Activated naive CD4-positive, alpha-beta T cell treated with anti-CD3 and anti-CD28 coated beads for 36 hours (primary cell): ENCODE data around the gene PDE9A. TPM values are rescaled to one million over a fixed set of nuclear protein-coding genes. Genes with fewer than 3 reads are reported as not detected.
A peak's percentile ranks its signal among the peaks of the same experiment; 100 is the strongest.

Experiments used
- CTCF ChIA-PET: fragments of 350-600 bp; sonication (Branson Sonifier 250); formaldehyde crosslinking; loops from one replicate; lab custom pipeline; 2021; ENCODE audit warnings: antibody characterized with exemption; lab: Charles Lee
- DNase-seq: peaks from one replicate; pipeline ENCODE4 v3.0.0-alpha.2; 2020
- H3K27ac Mint-ChIP-seq: one replicate; pipeline ENCODE4 v1.8.0; 2021; ENCODE audit warnings: mild to moderate bottlenecking, mixed read lengths
- H3K27me3 Mint-ChIP-seq: one replicate; pipeline ENCODE4 v1.8.0; 2021; ENCODE audit warnings: low read depth, mixed read lengths
- H3K36me3 Mint-ChIP-seq: one replicate; pipeline ENCODE4 v1.8.0; 2021; ENCODE audit warnings: low read depth, mixed read lengths
- H3K4me1 Mint-ChIP-seq: one replicate; pipeline ENCODE4 v1.8.0; 2021; ENCODE audit warnings: low read depth, mixed read lengths
- H3K4me3 Mint-ChIP-seq: one replicate; pipeline ENCODE4 v1.8.0; 2021; ENCODE audit warnings: mild to moderate bottlenecking, moderate library complexity, mixed read lengths
- H3K9me3 Mint-ChIP-seq: one replicate; pipeline ENCODE4 v1.8.0; 2021; ENCODE audit warnings: mixed read lengths
- intact Hi-C: fragments of 100-400 bp; cut with micrococcal nuclease; formaldehyde crosslinking; loops from one replicate; pipeline ENCODE4 v1.15.1; 2023
- total RNA-seq, 2 experiments: library from RNA; stranded (reverse); gene quantifications; one replicate each; pipeline ENCODE4 v1.2.3, GENCODE V29; 2021

PDE9A gene
- total RNA-seq, 2 experiments from 2014 or later: 6.3 to 7.4 TPM

DNA sequence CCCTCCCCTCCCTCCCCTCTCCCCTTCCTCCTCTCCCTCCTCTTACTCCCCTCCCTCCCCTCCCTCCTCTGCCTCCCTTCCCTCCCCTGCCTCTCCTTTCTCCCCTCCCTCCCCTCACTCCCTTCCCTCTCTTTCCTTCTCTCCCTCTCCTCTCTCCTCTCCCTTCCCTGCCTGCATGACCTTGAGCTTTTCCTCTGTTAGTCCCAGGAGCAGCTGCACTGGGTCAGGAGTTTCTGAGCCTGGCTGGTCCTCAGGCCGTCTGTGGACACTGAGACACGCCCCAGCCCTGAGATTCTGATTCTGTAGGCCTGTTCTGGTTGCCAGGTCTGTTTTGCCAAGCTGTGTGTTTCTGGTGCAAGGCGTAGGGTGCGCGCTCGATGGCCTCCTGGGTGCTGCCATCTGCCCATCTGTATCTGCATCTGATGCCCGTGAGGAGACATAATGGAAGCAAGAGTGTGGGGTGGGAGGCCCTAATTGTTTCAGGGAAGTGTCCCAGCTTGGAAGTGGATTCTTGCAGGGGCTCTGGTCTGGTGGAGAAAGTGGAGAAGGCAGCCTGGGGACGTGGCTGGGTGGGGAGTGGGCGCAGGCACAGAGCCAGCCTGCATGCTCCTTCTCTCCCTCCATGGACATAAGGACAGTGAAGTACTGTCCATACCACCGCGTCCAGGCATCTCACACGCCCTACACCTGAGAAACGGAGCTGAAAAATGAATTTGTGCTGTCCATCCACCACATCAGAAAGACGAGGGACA is 128.7 kb downstream of the PDE9A start:
- CTCF ChIA-PET: interaction anchor here (2.0 kb wide), 1 partner anchor 189 kb away, joined by 8 read pairs; no protein-coding TSS in a partner anchor
- DNase-seq: no peak
- Mint-ChIP-seq H3K4me1 (peaks cover 41% of the 10 kb centered on the region), H3K9me3 (no peaks in the 10 kb centered on the region), H3K36me3 (no peaks in the 10 kb centered on the region), H3K4me3 (no peak overlapping the region), H3K27ac (no peak overlapping the region), H3K27me3 (peaks cover 3% of the 10 kb centered on the region)
- intact Hi-C loops: loop anchor here (10.0 kb wide), 1 partner anchor 97 kb away; no protein-coding TSS in a partner anchor

- Mint-ChIP-seq H3K36me3 (no peaks in the 10 kb centered on the region), H3K9me3 (no peaks in the 10 kb centered on the region), H3K27me3 (peaks cover 3% of the 10 kb centered on the region), H3K4me1 (peaks cover 41% of the 10 kb centered on the region), H3K27ac (peak overlapping the region; percentile 95), H3K4me3 (no peak overlapping the region)
- CTCF ChIA-PET: no interaction called here
- no peak for DNase-seq
- intact Hi-C loops: loop anchor here (10.0 kb wide), 1 partner anchor 98 kb away; no protein-coding TSS in a partner anchor
Measured at GRCh38 chr21:42782723-42783242, 129.4 kb downstream of the PDE9A start.

GRCh38 chr21:42784276-42784675 is 130.9 kb downstream of the PDE9A start:
- DNase-seq: peak; percentile 26
- H3K27me3 Mint-ChIP-seq: peaks cover 3% of the 10 kb centered on the region
- peak overlapping the region; percentile 77 for H3K4me3 Mint-ChIP-seq
- H3K36me3 Mint-ChIP-seq: no peaks in the 10 kb centered on the region
- H3K4me1 Mint-ChIP-seq: peaks cover 41% of the 10 kb centered on the region
- CTCF ChIA-PET: no interaction called here
- H3K9me3 Mint-ChIP-seq: no peaks in the 10 kb centered on the region
- intact Hi-C loops: loop anchor here (2.0 to 10.0 kb wide), 2 partner anchors 37 to 99 kb away; no protein-coding TSS in a partner anchor
- H3K27ac Mint-ChIP-seq: peak overlapping the region; percentile 95

GRCh38 chr21:42784896-42785451 is 131.6 kb downstream of the PDE9A start:
- H3K27me3 Mint-ChIP-seq: peaks cover 3% of the 10 kb centered on the region
- DNase-seq: no peak
- H3K27ac Mint-ChIP-seq: peak overlapping the region; percentile 68
- H3K4me1 Mint-ChIP-seq: peaks cover 41% of the 10 kb centered on the region
- CTCF ChIA-PET: no interaction called here
- H3K4me3 Mint-ChIP-seq: peak overlapping the region; percentile 47
- no peaks in the 10 kb centered on the region for H3K36me3 Mint-ChIP-seq
- intact Hi-C loops: loop anchor here (2.0 to 10.0 kb wide), 2 partner anchors 38 to 100 kb away; no protein-coding TSS in a partner anchor
- no peaks in the 10 kb centered on the region for H3K9me3 Mint-ChIP-seq

- intact Hi-C loops: loop anchor here (2.0 to 10.0 kb wide), 2 partner anchors 39 to 101 kb away; no protein-coding TSS in a partner anchor
- no peak for DNase-seq
- H3K4me1 Mint-ChIP-seq: peaks cover 37% of the 10 kb centered on the region
- no peaks in the 10 kb centered on the region for H3K9me3 Mint-ChIP-seq
- H3K27me3 Mint-ChIP-seq: no peaks in the 10 kb centered on the region
- no peak overlapping the region for H3K4me3 Mint-ChIP-seq
- CTCF ChIA-PET: no interaction called here
- H3K27ac Mint-ChIP-seq: no peak overlapping the region
- no peaks in the 10 kb centered on the region for H3K36me3 Mint-ChIP-seq
Measured at GRCh38 chr21:42785666-42786427, 132.4 kb downstream of the PDE9A start.

DNA sequence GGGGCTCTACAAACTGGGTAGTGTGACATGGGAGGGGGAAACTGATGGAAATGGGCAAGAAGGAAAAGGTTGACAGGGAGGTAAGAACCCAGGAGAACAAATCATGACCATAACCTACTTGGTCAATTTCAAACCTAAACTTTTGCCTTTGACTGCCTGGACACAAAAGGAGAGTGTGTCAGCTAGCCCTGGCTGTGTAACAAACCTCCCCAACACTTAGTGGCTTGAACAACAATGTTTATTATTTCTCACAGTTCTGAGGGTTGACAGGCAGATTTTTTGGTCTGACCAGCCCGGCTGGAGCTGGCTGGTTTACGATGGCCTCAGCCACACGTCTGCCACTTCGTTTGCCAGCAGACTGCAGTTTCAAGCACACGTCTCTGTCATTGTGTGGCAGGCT is 133.5 kb downstream of the PDE9A start:
- H3K36me3 Mint-ChIP-seq: no peaks in the 10 kb centered on the region
- H3K27me3 Mint-ChIP-seq: no peaks in the 10 kb centered on the region
- CTCF ChIA-PET: no interaction called here
- DNase-seq: no peak
- intact Hi-C loops: loop anchor here (10.0 kb wide), 1 partner anchor 102 kb away; no protein-coding TSS in a partner anchor
- no peak overlapping the region for H3K27ac Mint-ChIP-seq
- peaks cover 29% of the 10 kb centered on the region for H3K4me1 Mint-ChIP-seq
- H3K9me3 Mint-ChIP-seq: no peaks in the 10 kb centered on the region
- H3K4me3 Mint-ChIP-seq: no peak overlapping the region

DNA sequence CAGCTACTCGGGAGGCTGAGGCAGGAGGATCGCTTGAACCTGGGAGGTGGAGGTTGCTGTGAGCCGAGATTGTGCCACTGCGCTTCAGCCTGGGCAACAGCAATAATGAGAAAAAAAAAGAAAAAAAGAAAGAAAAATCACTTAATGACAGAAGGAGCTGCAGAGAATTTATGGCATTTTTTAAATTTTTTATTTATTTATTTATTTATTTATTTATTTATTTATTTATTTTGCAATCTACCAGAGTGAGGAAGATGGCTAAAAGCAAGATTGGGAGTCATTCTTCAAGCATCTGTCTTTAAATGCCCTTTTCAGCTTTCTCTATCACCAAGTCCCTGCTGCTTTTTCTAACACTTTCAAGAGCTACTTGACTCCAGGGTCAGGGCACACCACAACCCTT is 134.2 kb downstream of the PDE9A start:
- CTCF ChIA-PET: interaction anchor here (0.6 kb wide), 1 partner anchor 38 kb away, joined by 3 read pairs; no protein-coding TSS in a partner anchor
- no peaks in the 10 kb centered on the region for H3K36me3 Mint-ChIP-seq
- H3K4me1 Mint-ChIP-seq: peaks cover 22% of the 10 kb centered on the region
- no peak overlapping the region for H3K27ac Mint-ChIP-seq
- H3K27me3 Mint-ChIP-seq: no peaks in the 10 kb centered on the region
- H3K4me3 Mint-ChIP-seq: no peak overlapping the region
- intact Hi-C loops: loop anchor here (10.0 kb wide), 1 partner anchor 103 kb away; no protein-coding TSS in a partner anchor
- no peaks in the 10 kb centered on the region for H3K9me3 Mint-ChIP-seq
- DNase-seq: no peak

GRCh38 chr21:42790520-42791065 is 137.2 kb downstream of the PDE9A start:
- Mint-ChIP-seq H3K4me1 (no peaks in the 10 kb centered on the region), H3K4me3 (no peak overlapping the region), H3K36me3 (no peaks in the 10 kb centered on the region), H3K9me3 (no peaks in the 10 kb centered on the region), H3K27ac (no peak overlapping the region), H3K27me3 (no peaks in the 10 kb centered on the region)
- intact Hi-C loops: no loop called here
- DNase-seq: no peak
- CTCF ChIA-PET: no interaction called here

GRCh38 chr21:42793774-42794173 is 140.4 kb downstream of the PDE9A start:
- Mint-ChIP-seq H3K9me3 (no peaks in the 10 kb centered on the region), H3K27me3 (no peaks in the 10 kb centered on the region), H3K4me3 (no peak overlapping the region), H3K27ac (no peak overlapping the region), H3K36me3 (no peaks in the 10 kb centered on the region), H3K4me1 (no peaks in the 10 kb centered on the region)
- intact Hi-C loops: no loop called here
- CTCF ChIA-PET: interaction anchor here (0.7 kb wide), 1 partner anchor 51 kb away, joined by 3 read pairs; no protein-coding TSS in a partner anchor
- DNase-seq: no peak

GRCh38 chr21:42794551-42794950 is 141.1 kb downstream of the PDE9A start:
- no peak for DNase-seq
- CTCF ChIA-PET: interaction anchor here (1.2 kb wide), 1 partner anchor 47 kb away, joined by 3 read pairs; no protein-coding TSS in a partner anchor
- H3K36me3 Mint-ChIP-seq: no peaks in the 10 kb centered on the region
- peaks cover 5% of the 10 kb centered on the region for H3K4me1 Mint-ChIP-seq
- no peaks in the 10 kb centered on the region for H3K9me3 Mint-ChIP-seq
- no peak overlapping the region for H3K27ac Mint-ChIP-seq
- H3K4me3 Mint-ChIP-seq: no peak overlapping the region
- no peaks in the 10 kb centered on the region for H3K27me3 Mint-ChIP-seq
- intact Hi-C loops: no loop called here

DNA sequence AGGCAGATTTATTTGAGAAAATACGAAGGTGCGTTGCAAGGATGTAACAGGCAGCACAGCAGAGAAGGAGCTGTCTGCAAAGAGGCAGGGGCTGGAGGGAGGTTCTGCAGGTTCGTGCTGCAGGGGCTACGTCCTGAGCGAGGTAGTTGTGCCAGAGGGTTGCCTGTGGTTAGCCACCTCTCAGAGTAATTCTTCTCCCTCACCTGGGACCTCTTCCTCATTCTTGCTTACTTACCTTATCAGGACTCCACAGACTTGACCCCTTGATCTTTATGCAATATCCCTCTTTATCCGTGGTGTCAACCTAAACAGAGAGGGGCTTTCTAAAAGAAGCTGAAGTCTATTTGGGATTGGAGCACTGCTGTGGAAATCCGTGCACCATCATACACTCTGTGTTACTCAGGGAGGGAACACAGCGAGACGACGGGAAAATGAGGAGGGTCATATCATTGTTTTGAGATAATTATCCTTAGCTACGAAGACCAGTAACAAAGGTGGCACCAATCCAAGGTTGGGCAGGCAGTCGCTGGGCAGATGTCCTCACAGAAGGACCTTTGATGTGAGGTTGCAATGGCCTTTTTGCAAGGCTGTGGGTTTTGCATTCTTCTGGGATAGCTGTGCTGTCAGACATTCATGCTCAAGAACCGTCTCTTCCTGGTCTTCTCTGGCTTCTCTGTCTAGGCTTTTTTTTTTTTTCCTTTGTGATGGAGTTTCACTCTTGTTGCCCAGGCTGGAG is 143.1 kb downstream of the PDE9A start:
- Mint-ChIP-seq H3K4me1 (peaks cover 8% of the 10 kb centered on the region), H3K4me3 (no peak overlapping the region), H3K36me3 (no peaks in the 10 kb centered on the region), H3K9me3 (no peaks in the 10 kb centered on the region), H3K27ac (no peak overlapping the region), H3K27me3 (no peaks in the 10 kb centered on the region)
- no peak for DNase-seq
- CTCF ChIA-PET: no interaction called here
- intact Hi-C loops: no loop called here
